Activated naive CD8-positive, alpha-beta T cell treated with anti-CD3 and anti-CD28 coated beads, Interleukin-2, amount 50 U/mL, for 24 hours (primary cell): ENCODE data around the gene AMBRA1.

Experiments
- ATAC-seq: fragments of 150-1000 bp; cut with Tn5 transposase; one replicate; pipeline ENCODE4 v1.10.0; 2021
- DNase-seq: peaks from one replicate; pipeline ENCODE4 v3.0.0; 2021
- H3K27ac Mint-ChIP-seq: one replicate; pipeline ENCODE4 v1.8.0; 2021; ENCODE audit warnings: mild to moderate bottlenecking, mixed read lengths
- H3K27me3 Mint-ChIP-seq: one replicate; pipeline ENCODE4 v1.8.0; 2021; ENCODE audit warnings: mixed read lengths
- H3K36me3 Mint-ChIP-seq: one replicate; pipeline ENCODE4 v1.8.0; 2021; ENCODE audit warnings: low read depth, mixed read lengths
- H3K4me1 Mint-ChIP-seq: one replicate; pipeline ENCODE4 v1.8.0; 2021; ENCODE audit warnings: mixed read lengths
- H3K4me3 Mint-ChIP-seq: one replicate; pipeline ENCODE4 v1.8.0; 2021; ENCODE audit warnings: mild to moderate bottlenecking, moderate library complexity, mixed read lengths
- H3K9me3 Mint-ChIP-seq: one replicate; pipeline ENCODE4 v1.8.0; 2021; ENCODE audit warnings: mixed read lengths

Gene AMBRA1

DNA sequence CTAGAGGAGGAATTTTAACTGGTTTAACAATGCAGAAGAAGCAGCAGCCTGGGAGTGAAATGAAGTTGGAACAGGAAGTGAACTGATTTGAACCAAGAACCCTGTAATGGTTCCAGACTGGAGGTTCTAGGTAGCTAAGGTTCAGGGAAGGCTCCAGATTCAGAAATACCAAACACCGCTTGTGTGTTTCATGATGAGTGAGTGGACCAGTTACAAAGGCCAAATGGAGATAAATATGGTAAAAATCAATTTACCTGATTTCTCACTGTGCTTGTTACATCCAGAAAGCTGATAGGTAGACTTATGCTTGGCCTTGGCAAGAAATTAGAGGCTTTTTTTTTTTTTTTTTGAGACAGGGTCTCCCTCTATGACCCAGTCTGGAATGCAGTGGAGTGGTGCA is 36.4 kb upstream of the AMBRA1 start:
- Mint-ChIP-seq H3K4me3 (no peak overlapping the region), H3K27ac (no peak overlapping the region), H3K36me3 (peaks cover 17% of the 10 kb centered on the region), H3K4me1 (peaks cover 2% of the 10 kb centered on the region), H3K27me3 (no peaks in the 10 kb centered on the region), H3K9me3 (no peaks in the 10 kb centered on the region)
- ATAC-seq (no peak), DNase-seq (no peak)

- ATAC-seq: no peak
- Mint-ChIP-seq H3K27ac (no peak overlapping the region), H3K36me3 (peaks cover 22% of the 10 kb centered on the region), H3K4me3 (no peak overlapping the region), H3K9me3 (no peaks in the 10 kb centered on the region), H3K27me3 (no peaks in the 10 kb centered on the region), H3K4me1 (peaks cover 2% of the 10 kb centered on the region)
- no peak for DNase-seq
Measured at GRCh38 chr11:46628961-46629360, 35.1 kb upstream of the AMBRA1 start.

DNA sequence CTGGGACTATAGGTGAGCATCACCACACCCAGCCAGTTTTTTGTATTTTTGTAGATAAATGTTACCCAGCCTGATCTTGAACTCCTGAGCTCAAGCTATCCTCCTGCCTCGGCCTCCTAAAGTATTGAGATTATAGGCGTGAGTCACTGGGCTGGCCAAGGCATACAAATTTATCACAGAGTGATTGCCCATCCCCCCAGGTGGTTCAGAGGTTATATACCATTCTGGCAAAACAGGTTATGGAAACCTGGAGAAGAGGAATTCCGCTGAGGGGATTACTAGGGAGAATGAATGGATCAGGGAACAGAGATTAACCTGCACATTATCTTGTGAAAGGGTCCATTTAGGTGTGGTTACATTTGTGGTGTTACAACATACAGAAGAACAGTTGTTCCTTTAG is 31.6 kb upstream of the AMBRA1 start:
- DNase-seq (no peak), ATAC-seq (no peak)
- no peak overlapping the region for H3K4me3 Mint-ChIP-seq
- H3K4me1 Mint-ChIP-seq: peaks cover 9% of the 10 kb centered on the region
- H3K27me3 Mint-ChIP-seq: no peaks in the 10 kb centered on the region
- no peaks in the 10 kb centered on the region for H3K9me3 Mint-ChIP-seq
- H3K36me3 Mint-ChIP-seq: peaks cover 20% of the 10 kb centered on the region
- no peak overlapping the region for H3K27ac Mint-ChIP-seq

GRCh38 chr11:46618837-46619236 is 25.0 kb upstream of the AMBRA1 start:
- Mint-ChIP-seq H3K4me1 (peaks cover 36% of the 10 kb centered on the region), H3K36me3 (peaks cover 7% of the 10 kb centered on the region), H3K27ac (peak overlapping the region; percentile 100), H3K27me3 (no peaks in the 10 kb centered on the region), H3K9me3 (no peaks in the 10 kb centered on the region), H3K4me3 (peak overlapping the region; percentile 99)
- DNase-seq (no peak), ATAC-seq (no peak)

GRCh38 chr11:46617972-46618314 is 24.1 kb upstream of the AMBRA1 start:
- no peak for DNase-seq
- peak overlapping the region; percentile 99 for H3K4me3 Mint-ChIP-seq
- ATAC-seq: no peak
- H3K36me3 Mint-ChIP-seq: peaks cover 7% of the 10 kb centered on the region
- peaks cover 36% of the 10 kb centered on the region for H3K4me1 Mint-ChIP-seq
- H3K9me3 Mint-ChIP-seq: no peaks in the 10 kb centered on the region
- no peaks in the 10 kb centered on the region for H3K27me3 Mint-ChIP-seq
- H3K27ac Mint-ChIP-seq: peak overlapping the region; percentile 100

GRCh38 chr11:46617134-46617971 is 23.5 kb upstream of the AMBRA1 start, which contains the start of the genes ATG13 and HARBI1:
ATG13 (plus strand) TSS chr11:46617553; CDS start chr11:46644292, 26,739 bp downstream.
HARBI1 (minus strand) TSS chr11:46617227; CDS start chr11:46616237, 990 bp downstream.
- peak; percentile 94 for DNase-seq
- Mint-ChIP-seq H3K9me3 (no peaks in the 10 kb centered on the region), H3K4me1 (peaks cover 36% of the 10 kb centered on the region), H3K27ac (peak within 1 kb of the TSS; percentile 100), H3K4me3 (peak within 1 kb of the TSS; percentile 99), H3K36me3 (peaks cover 3% of the 10 kb centered on the region), H3K27me3 (no peaks in the 10 kb centered on the region)
- ATAC-seq: peak; percentile 98

DNA sequence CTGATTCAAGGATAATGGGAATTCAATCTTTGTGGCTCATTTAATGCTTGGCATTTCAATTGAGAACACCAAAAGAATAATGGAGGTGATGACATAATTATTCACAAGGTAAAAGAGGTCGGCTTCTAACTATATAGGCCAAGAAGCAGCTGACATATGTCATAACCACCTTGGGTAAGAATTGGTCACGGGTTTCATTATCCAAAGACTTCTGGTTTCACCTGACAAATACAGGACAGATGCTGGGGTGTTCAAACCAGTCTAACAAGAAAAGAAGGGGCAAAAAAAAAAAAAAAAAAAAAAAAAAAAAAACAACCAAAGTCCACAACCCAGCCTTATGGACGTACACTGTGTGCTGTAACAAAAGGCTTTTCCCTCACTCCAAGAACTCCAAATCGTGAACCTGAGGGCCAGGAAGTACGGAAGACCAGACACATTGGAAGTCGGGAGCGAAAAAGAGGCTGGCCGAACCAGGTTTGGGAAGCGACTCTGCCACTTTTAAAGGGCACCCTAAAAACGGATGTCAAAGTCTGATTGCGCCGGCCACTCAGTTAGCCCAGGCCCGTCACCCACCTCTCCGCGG is 22.8 kb upstream of the AMBRA1 start:
- Mint-ChIP-seq H3K27ac (peak overlapping the region; percentile 100), H3K4me3 (peak overlapping the region; percentile 99), H3K9me3 (no peaks in the 10 kb centered on the region), H3K4me1 (peaks cover 38% of the 10 kb centered on the region), H3K36me3 (peaks cover 2% of the 10 kb centered on the region), H3K27me3 (no peaks in the 10 kb centered on the region)
- DNase-seq (no peak), ATAC-seq (peak; percentile 52)

- Mint-ChIP-seq H3K4me3 (no peak overlapping the region), H3K36me3 (no peaks in the 10 kb centered on the region), H3K9me3 (no peaks in the 10 kb centered on the region), H3K4me1 (peaks cover 33% of the 10 kb centered on the region), H3K27me3 (no peaks in the 10 kb centered on the region), H3K27ac (no peak overlapping the region)
- ATAC-seq (no peak), DNase-seq (no peak)
Measured at GRCh38 chr11:46615756-46616155, 21.9 kb upstream of the AMBRA1 start.

GRCh38 chr11:46612326-46612725 is 18.5 kb upstream of the AMBRA1 start:
- H3K4me3 Mint-ChIP-seq: no peak overlapping the region
- H3K9me3 Mint-ChIP-seq: no peaks in the 10 kb centered on the region
- ATAC-seq: no peak
- H3K27ac Mint-ChIP-seq: no peak overlapping the region
- no peak for DNase-seq
- no peaks in the 10 kb centered on the region for H3K36me3 Mint-ChIP-seq
- no peaks in the 10 kb centered on the region for H3K27me3 Mint-ChIP-seq
- H3K4me1 Mint-ChIP-seq: peaks cover 17% of the 10 kb centered on the region

GRCh38 chr11:46611526-46612304 is 17.9 kb upstream of the AMBRA1 start:
- no peak for ATAC-seq
- H3K36me3 Mint-ChIP-seq: no peaks in the 10 kb centered on the region
- DNase-seq: no peak
- H3K27ac Mint-ChIP-seq: no peak overlapping the region
- no peaks in the 10 kb centered on the region for H3K9me3 Mint-ChIP-seq
- H3K4me1 Mint-ChIP-seq: peaks cover 14% of the 10 kb centered on the region
- H3K4me3 Mint-ChIP-seq: no peak overlapping the region
- H3K27me3 Mint-ChIP-seq: no peaks in the 10 kb centered on the region

DNA sequence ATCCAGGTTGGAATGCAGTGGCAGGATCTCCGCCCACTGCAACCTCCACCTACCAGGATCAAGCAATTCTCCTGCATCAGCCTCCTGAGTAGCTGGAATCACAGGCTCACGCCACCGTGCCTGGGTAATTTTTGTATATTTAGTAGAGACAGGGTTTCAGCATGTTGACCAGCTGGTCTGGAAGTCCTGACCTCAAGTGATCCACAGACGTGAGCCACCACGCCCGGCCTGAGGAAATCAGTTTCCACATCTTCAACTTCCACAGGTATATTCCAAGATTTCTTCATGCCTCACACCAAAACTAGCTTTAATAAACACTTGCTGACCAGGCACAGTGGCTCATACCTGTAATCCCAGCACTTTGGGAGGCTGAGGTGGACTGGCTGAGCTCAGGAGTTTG is 15.6 kb upstream of the AMBRA1 start:
- Mint-ChIP-seq H3K4me3 (no peak overlapping the region), H3K36me3 (no peaks in the 10 kb centered on the region), H3K27me3 (no peaks in the 10 kb centered on the region), H3K9me3 (no peaks in the 10 kb centered on the region), H3K4me1 (peaks cover 3% of the 10 kb centered on the region), H3K27ac (no peak overlapping the region)
- DNase-seq (no peak), ATAC-seq (no peak)

GRCh38 chr11:46607516-46607915 is 13.7 kb upstream of the AMBRA1 start:
- ATAC-seq (no peak), DNase-seq (no peak)
- H3K9me3 Mint-ChIP-seq: no peaks in the 10 kb centered on the region
- H3K36me3 Mint-ChIP-seq: no peaks in the 10 kb centered on the region
- H3K27me3 Mint-ChIP-seq: no peaks in the 10 kb centered on the region
- no peak overlapping the region for H3K4me3 Mint-ChIP-seq
- H3K4me1 Mint-ChIP-seq: peaks cover 3% of the 10 kb centered on the region
- H3K27ac Mint-ChIP-seq: no peak overlapping the region

DNA sequence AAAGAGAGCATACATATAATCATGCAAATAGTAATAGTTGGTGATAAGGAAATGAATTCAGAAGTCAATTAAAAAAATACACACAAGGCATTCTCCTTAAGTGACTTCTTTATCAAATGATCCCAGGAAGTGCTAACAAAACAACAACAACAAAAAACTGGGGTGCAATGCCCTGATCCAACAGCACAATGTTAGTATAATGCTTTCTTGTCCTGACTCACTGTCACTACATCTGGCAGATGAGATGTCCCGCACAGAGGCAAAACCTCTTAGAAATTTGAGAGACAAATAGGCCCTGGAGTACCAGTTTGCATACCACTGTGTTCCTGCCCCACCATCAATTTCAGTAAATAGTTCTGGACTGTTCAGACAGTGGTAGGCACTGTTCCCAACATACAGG is 11.0 kb upstream of the AMBRA1 start:
- Mint-ChIP-seq H3K4me1 (no peaks in the 10 kb centered on the region), H3K9me3 (no peaks in the 10 kb centered on the region), H3K27ac (no peak overlapping the region), H3K27me3 (no peaks in the 10 kb centered on the region), H3K4me3 (no peak overlapping the region), H3K36me3 (no peaks in the 10 kb centered on the region)
- no peak for DNase-seq
- no peak for ATAC-seq

- Mint-ChIP-seq H3K27me3 (no peaks in the 10 kb centered on the region), H3K36me3 (no peaks in the 10 kb centered on the region), H3K27ac (no peak overlapping the region), H3K9me3 (no peaks in the 10 kb centered on the region), H3K4me1 (no peaks in the 10 kb centered on the region), H3K4me3 (no peak overlapping the region)
- no peak for DNase-seq
- ATAC-seq: no peak
Measured at GRCh38 chr11:46603704-46604308, 10.0 kb upstream of the AMBRA1 start.
